Erythroblast (primary cell): Measurements from ENCODE around the gene NEDD4L.

Experiments used
- GATA1 ChIP-seq: IDR thresholded peaks from 2 replicates; pipeline ENCODE4 v1.6.1; 2011; ENCODE audit warnings: low read depth, mild to moderate bottlenecking, control low read depth, low read length, moderate library complexity
- POLR2A ChIP-seq: IDR thresholded peaks from 2 replicates; pipeline ENCODE4 v1.6.1; 2011; ENCODE audit warnings: mild to moderate bottlenecking, low read length

GRCh38 chr18:58336605-58337004, 292.6 kb downstream of the NEDD4L start:
- no peak for TF ChIP-seq POLR2A
- no peak for TF ChIP-seq GATA1
